ENCODE data around the gene C3orf70.

C3orf70 gene

DNA sequence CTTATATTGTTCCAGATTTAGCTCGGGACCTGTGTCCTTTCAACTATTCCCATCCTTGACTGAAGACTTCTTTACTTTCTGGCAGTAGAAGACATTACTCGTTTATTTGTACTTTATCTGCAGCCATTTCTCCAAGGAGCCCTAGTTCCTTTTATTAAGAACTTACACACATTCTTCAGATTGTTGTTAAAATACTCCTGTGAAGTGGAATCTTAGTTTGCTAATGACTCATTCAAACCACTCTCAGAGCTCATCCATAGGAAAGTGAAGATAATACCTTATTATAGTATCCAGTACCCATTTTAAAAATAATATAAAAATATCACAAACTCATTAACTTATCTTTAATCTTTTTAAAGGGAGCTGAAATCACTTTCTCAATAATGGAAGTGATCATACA is 63.5 kb downstream of the C3orf70 start:
- Histone ChIP-seq H3K4me3 (ENCODE audit: control insufficient read depth in 1 of 7, extremely low read depth in 1 of 7, insufficient read depth in 4 of 7, low read depth in 2 of 7, low read length in 6 of 7) (no peak overlapping the region), H3K4me1 (ENCODE audit: control extremely low read depth in 1 of 4, control insufficient read depth in 4 of 4, insufficient read depth in 4 of 4, low read length in 3 of 4) (peaks cover 0 to 13% (median 7%) of the 10 kb centered on the region in 4 experiments), H3K9me3 (ENCODE audit: control extremely low read depth in 1 of 5, control insufficient read depth in 4 of 5, insufficient read depth in 2 of 5, low read depth in 1 of 5, low read length in 4 of 5) (no peaks in the 10 kb centered on the region), H3K27ac (ENCODE audit: insufficient read depth in 1 of 2, low read depth in 1 of 2, low read length in 2 of 2, poor library complexity in 1 of 2, severe bottlenecking in 2 of 2) (no peak overlapping the region), H3K36me3 (ENCODE audit: control insufficient read depth in 4 of 4, insufficient read depth in 4 of 4, low read length in 3 of 4) (no peaks in the 10 kb centered on the region), H3K27me3 (replicated peaks in 2 of 5; ENCODE audit: control insufficient read depth in 4 of 5, insufficient read depth in 5 of 5, low read length in 4 of 5) (no peaks in the 10 kb centered on the region)
- CTCF ChIA-PET, result no interaction called here
- POLR2A ChIA-PET, result no interaction called here
- no peak for DNase-seq
- 100% methylated on average over 1 of the region's 2 CpGs for WGBS (ENCODE audit: insufficient coverage)

DNA sequence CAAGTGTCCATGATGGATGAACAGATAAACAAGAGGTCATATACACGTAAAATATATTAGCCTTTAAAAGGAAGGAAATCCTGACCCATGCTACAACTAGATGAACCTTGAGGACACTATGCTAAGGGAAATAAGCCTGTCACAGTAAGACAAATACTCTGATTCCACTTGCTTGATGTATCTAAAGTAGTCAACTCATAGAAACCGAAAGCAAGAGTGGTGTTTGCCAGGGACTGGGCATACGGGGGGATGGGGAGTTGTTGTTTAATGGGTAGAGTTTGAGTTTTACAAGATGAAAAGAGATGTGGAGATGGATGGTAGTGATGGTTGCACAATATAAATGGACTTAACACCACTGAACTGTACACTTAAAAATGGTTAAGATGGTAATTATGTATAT is 65.4 kb downstream of the C3orf70 start:
- CTCF ChIA-PET, result no interaction called here
- Histone ChIP-seq H3K9me3 (ENCODE audit: control extremely low read depth in 1 of 5, control insufficient read depth in 4 of 5, insufficient read depth in 2 of 5, low read depth in 1 of 5, low read length in 4 of 5) (no peaks in the 10 kb centered on the region), H3K4me1 (ENCODE audit: control extremely low read depth in 1 of 4, control insufficient read depth in 4 of 4, insufficient read depth in 4 of 4, low read length in 3 of 4) (peaks cover 0 to 2% (median 0%) of the 10 kb centered on the region in 4 experiments), H3K27ac (ENCODE audit: insufficient read depth in 1 of 2, low read depth in 1 of 2, low read length in 2 of 2, poor library complexity in 1 of 2, severe bottlenecking in 2 of 2) (no peak overlapping the region), H3K4me3 (ENCODE audit: control insufficient read depth in 1 of 7, extremely low read depth in 1 of 7, insufficient read depth in 4 of 7, low read depth in 2 of 7, low read length in 6 of 7) (no peak overlapping the region), H3K27me3 (replicated peaks in 2 of 5; ENCODE audit: control insufficient read depth in 4 of 5, insufficient read depth in 5 of 5, low read length in 4 of 5) (no peaks in the 10 kb centered on the region), H3K36me3 (ENCODE audit: control insufficient read depth in 4 of 4, insufficient read depth in 4 of 4, low read length in 3 of 4) (no peaks in the 10 kb centered on the region)
- DNase-seq, result no peak
- no CpG with 5 or more reads among the region's 3 CpGs for whole genome bisulfite sequencing (ENCODE audit: insufficient coverage)
- POLR2A ChIA-PET, result no interaction called here

DNA sequence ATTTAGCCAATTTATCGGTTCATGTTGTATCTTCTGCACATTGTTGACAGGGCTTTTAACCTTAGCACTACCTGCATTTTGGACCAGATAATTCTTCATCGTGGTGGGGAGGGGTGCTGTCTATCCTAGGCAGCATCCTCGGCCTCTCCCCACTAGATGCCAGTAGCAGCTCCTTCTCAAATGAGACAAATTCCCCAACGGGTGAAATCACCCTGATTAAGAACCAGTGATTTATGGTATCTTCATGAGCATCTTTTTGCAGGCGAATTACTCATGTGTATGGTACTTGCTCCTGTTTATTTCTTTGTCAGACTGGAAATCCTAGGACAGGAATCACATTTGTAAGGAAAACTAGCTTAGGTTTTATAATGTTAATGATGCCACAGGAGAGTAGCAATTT is 68.0 kb downstream of the C3orf70 start:
- WGBS (ENCODE audit: insufficient coverage), result 84% methylated on average over 3 of the region's 5 CpGs
- DNase-seq, result no peak

DNA sequence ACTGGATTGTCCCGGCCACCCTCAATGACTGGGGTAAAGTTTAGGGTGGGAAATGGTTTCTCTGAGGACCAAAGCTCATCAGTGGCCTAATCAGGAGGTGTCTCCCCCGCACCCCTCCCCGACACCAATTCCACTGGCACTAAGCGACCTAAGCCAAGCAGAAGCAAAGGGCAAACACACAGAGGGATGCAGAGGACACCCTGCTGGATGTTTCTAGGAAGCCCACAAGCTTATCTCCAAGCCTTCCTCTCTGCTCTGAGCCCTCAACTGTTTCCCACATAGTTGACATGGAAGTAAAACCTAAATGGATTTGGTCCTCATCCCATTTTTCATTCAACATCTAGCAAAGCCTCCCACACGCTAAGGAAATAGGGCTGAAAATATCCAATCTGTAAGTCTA is 68.5 kb downstream of the C3orf70 start:
- Histone ChIP-seq H3K27me3 (replicated peaks in 2 of 5; ENCODE audit: control insufficient read depth in 4 of 5, insufficient read depth in 5 of 5, low read length in 4 of 5) (no peaks in the 10 kb centered on the region), H3K9me3 (ENCODE audit: control extremely low read depth in 1 of 5, control insufficient read depth in 4 of 5, insufficient read depth in 2 of 5, low read depth in 1 of 5, low read length in 4 of 5) (no peaks in the 10 kb centered on the region), H3K36me3 (ENCODE audit: control insufficient read depth in 4 of 4, insufficient read depth in 4 of 4, low read length in 3 of 4) (no peaks in the 10 kb centered on the region), H3K27ac (ENCODE audit: insufficient read depth in 1 of 2, low read depth in 1 of 2, low read length in 2 of 2, poor library complexity in 1 of 2, severe bottlenecking in 2 of 2) (no peak overlapping the region), H3K4me1 (ENCODE audit: control extremely low read depth in 1 of 4, control insufficient read depth in 4 of 4, insufficient read depth in 4 of 4, low read length in 3 of 4) (no peaks in the 10 kb centered on the region), H3K4me3 (ENCODE audit: control insufficient read depth in 1 of 7, extremely low read depth in 1 of 7, insufficient read depth in 4 of 7, low read depth in 2 of 7, low read length in 6 of 7) (no peak overlapping the region)
- POLR2A ChIA-PET, result no interaction called here
- CTCF ChIA-PET, result no interaction called here
- no peak for DNase-seq
- WGBS (ENCODE audit: insufficient coverage), result 100% methylated on average over 5 of the region's 5 CpGs

More for the DNA sequence above, 68.0 kb downstream of the C3orf70 start:
- Histone ChIP-seq H3K9me3 (ENCODE audit: control extremely low read depth in 1 of 5, control insufficient read depth in 4 of 5, insufficient read depth in 2 of 5, low read depth in 1 of 5, low read length in 4 of 5) (no peaks in the 10 kb centered on the region), H3K27me3 (replicated peaks in 2 of 5; ENCODE audit: control insufficient read depth in 4 of 5, insufficient read depth in 5 of 5, low read length in 4 of 5) (no peaks in the 10 kb centered on the region), H3K36me3 (ENCODE audit: control insufficient read depth in 4 of 4, insufficient read depth in 4 of 4, low read length in 3 of 4) (no peaks in the 10 kb centered on the region), H3K4me3 (ENCODE audit: control insufficient read depth in 1 of 7, extremely low read depth in 1 of 7, insufficient read depth in 4 of 7, low read depth in 2 of 7, low read length in 6 of 7) (no peak overlapping the region), H3K4me1 (ENCODE audit: control extremely low read depth in 1 of 4, control insufficient read depth in 4 of 4, insufficient read depth in 4 of 4, low read length in 3 of 4) (no peaks in the 10 kb centered on the region), H3K27ac (ENCODE audit: insufficient read depth in 1 of 2, low read depth in 1 of 2, low read length in 2 of 2, poor library complexity in 1 of 2, severe bottlenecking in 2 of 2) (no peak overlapping the region)
- POLR2A ChIA-PET, result no interaction called here
- CTCF ChIA-PET, result interaction anchor here (1.2 kb wide), 1 partner anchor 14 kb away, joined by 3 read pairs; no protein-coding TSS in a partner anchor

DNA sequence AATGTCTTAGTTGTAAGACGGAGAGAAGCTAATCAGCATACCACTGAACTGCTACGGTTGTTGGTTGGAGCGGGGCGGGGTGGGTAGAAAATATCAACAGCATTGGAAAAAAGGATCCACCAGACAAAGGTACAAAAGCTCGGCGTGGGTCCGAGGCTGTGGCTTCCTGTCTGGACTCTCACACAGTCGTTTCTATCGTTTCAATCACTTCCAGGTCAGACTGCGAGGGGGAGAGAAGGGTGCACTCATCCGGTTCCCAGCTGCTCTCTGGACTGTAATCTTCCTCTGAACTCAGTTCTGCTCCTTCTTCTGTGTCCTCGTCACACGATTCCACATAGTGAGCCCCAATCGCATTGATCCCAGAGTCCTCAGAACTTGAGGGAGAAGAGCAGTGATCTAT is 70.0 kb downstream of the C3orf70 start:
- WGBS (ENCODE audit: insufficient coverage), result 84% methylated on average over 13 of the region's 14 CpGs
- Histone ChIP-seq H3K27me3 (replicated peaks in 2 of 5; ENCODE audit: control insufficient read depth in 4 of 5, insufficient read depth in 5 of 5, low read length in 4 of 5) (no peaks in the 10 kb centered on the region), H3K4me1 (ENCODE audit: control extremely low read depth in 1 of 4, control insufficient read depth in 4 of 4, insufficient read depth in 4 of 4, low read length in 3 of 4) (no peaks in the 10 kb centered on the region), H3K4me3 (ENCODE audit: control insufficient read depth in 1 of 7, extremely low read depth in 1 of 7, insufficient read depth in 4 of 7, low read depth in 2 of 7, low read length in 6 of 7) (no peak overlapping the region), H3K27ac (ENCODE audit: insufficient read depth in 1 of 2, low read depth in 1 of 2, low read length in 2 of 2, poor library complexity in 1 of 2, severe bottlenecking in 2 of 2) (no peak overlapping the region), H3K36me3 (ENCODE audit: control insufficient read depth in 4 of 4, insufficient read depth in 4 of 4, low read length in 3 of 4) (no peaks in the 10 kb centered on the region), H3K9me3 (ENCODE audit: control extremely low read depth in 1 of 5, control insufficient read depth in 4 of 5, insufficient read depth in 2 of 5, low read depth in 1 of 5, low read length in 4 of 5) (no peaks in the 10 kb centered on the region)
- POLR2A ChIA-PET, result no interaction called here
- DNase-seq, result no peak
- CTCF ChIA-PET, result no interaction called here

DNA sequence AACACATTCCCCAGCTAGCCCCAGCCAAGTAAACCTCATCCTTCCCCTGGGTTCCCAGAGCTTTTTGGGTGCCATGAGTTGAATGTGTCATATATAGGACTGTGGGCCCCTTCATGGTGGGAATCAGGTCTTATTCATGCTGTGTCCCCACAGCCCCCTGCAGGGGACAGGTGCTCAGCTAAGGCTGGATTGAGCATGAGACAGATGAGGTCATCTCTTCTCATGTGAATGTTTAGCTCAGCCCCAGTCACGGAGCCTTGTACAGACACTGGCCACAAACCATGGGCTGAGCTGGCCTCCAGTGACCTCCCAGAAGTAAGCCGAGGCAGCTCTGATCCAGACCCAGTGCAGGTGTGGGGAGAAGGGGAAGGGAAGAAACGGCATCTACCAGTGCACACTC is 70.7 kb downstream of the C3orf70 start:
- Histone ChIP-seq H3K27ac (ENCODE audit: insufficient read depth in 1 of 2, low read depth in 1 of 2, low read length in 2 of 2, poor library complexity in 1 of 2, severe bottlenecking in 2 of 2) (no peak overlapping the region), H3K4me1 (ENCODE audit: control extremely low read depth in 1 of 4, control insufficient read depth in 4 of 4, insufficient read depth in 4 of 4, low read length in 3 of 4) (no peaks in the 10 kb centered on the region), H3K27me3 (replicated peaks in 2 of 5; ENCODE audit: control insufficient read depth in 4 of 5, insufficient read depth in 5 of 5, low read length in 4 of 5) (no peaks in the 10 kb centered on the region), H3K9me3 (ENCODE audit: control extremely low read depth in 1 of 5, control insufficient read depth in 4 of 5, insufficient read depth in 2 of 5, low read depth in 1 of 5, low read length in 4 of 5) (no peaks in the 10 kb centered on the region), H3K4me3 (ENCODE audit: control insufficient read depth in 1 of 7, extremely low read depth in 1 of 7, insufficient read depth in 4 of 7, low read depth in 2 of 7, low read length in 6 of 7) (no peak overlapping the region), H3K36me3 (ENCODE audit: control insufficient read depth in 4 of 4, insufficient read depth in 4 of 4, low read length in 3 of 4) (no peaks in the 10 kb centered on the region)
- ChIA-PET CTCF (no interaction called here), POLR2A (no interaction called here)
- DNase-seq, result no peak
- WGBS (ENCODE audit: insufficient coverage), result 94% methylated on average over 3 of the region's 3 CpGs

DNA sequence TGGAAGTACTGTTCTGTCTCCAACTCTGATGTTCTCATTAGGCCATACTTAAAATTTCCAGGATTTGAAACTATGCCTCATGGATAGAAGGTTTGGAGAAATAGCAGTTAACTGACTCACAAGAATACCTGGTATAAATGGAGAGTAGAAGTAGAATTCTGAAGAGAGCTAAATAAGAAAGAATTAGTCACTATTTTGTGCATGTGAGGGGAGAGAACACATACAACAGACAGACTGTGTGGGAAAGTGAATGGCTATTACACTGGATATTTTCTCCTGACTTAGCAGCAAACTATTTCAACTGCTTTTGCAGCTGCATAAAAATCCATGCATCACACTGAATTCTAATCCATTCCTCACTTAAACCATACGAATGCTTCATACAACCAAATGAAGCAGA is 71.3 kb downstream of the C3orf70 start:
- Histone ChIP-seq H3K36me3 (ENCODE audit: control insufficient read depth in 4 of 4, insufficient read depth in 4 of 4, low read length in 3 of 4) (no peaks in the 10 kb centered on the region), H3K4me1 (ENCODE audit: control extremely low read depth in 1 of 4, control insufficient read depth in 4 of 4, insufficient read depth in 4 of 4, low read length in 3 of 4) (no peaks in the 10 kb centered on the region), H3K9me3 (ENCODE audit: control extremely low read depth in 1 of 5, control insufficient read depth in 4 of 5, insufficient read depth in 2 of 5, low read depth in 1 of 5, low read length in 4 of 5) (no peaks in the 10 kb centered on the region), H3K4me3 (ENCODE audit: control insufficient read depth in 1 of 7, extremely low read depth in 1 of 7, insufficient read depth in 4 of 7, low read depth in 2 of 7, low read length in 6 of 7) (no peak overlapping the region), H3K27me3 (replicated peaks in 2 of 5; ENCODE audit: control insufficient read depth in 4 of 5, insufficient read depth in 5 of 5, low read length in 4 of 5) (no peaks in the 10 kb centered on the region), H3K27ac (ENCODE audit: insufficient read depth in 1 of 2, low read depth in 1 of 2, low read length in 2 of 2, poor library complexity in 1 of 2, severe bottlenecking in 2 of 2) (no peak overlapping the region)
- no peak for DNase-seq
- 92% methylated on average over 1 of the region's 1 CpG for WGBS (ENCODE audit: insufficient coverage)
- ChIA-PET CTCF (no interaction called here), POLR2A (no interaction called here)

Measured in common myeloid progenitor, CD34-positive (primary cell).